PC-9 (cell line): ENCODE measurements around the gene LDLRAD2.

Experiments
- CTCF ChIP-seq: fragments of 200-600 bp; sonication (generic); conservative IDR thresholded peaks from 2 replicates; pipeline ENCODE4 v1.6.1; 2017; ENCODE audit warnings: mixed run types, antibody characterized with exemption, mild to moderate bottlenecking, moderate library complexity
- EZH2 ChIP-seq: fragments of 200-600 bp; sonication (generic); IDR thresholded peaks from 2 replicates; pipeline ENCODE4 v1.8.0; 2017; ENCODE audit warnings: antibody characterized with exemption, low read depth

GRCh38 chr1:21813542-21813941 lies 1.5 kb downstream of the LDLRAD2 start:
- TF ChIP-seq CTCF (no peak), EZH2 (no peak)
